ENCODE measurements around the gene CHKB. TPM values are rescaled to one million over a fixed set of nuclear protein-coding genes. Genes with fewer than 3 reads are reported as not detected.
A peak's percentile ranks its signal among the peaks of the same experiment; 100 is the strongest.

The CHKB gene
- total RNA-seq, 1 donor from 2014 or later = 31.4 TPM

GRCh38 chr22:50571264-50572175 lies 11.1 kb downstream of the CHKB start:
- no peak for ATAC-seq

GRCh38 chr22:50570861-50571260 lies 11.8 kb downstream of the CHKB start:
- no peak for ATAC-seq

- no peak for ATAC-seq
Observed at GRCh38 chr22:50569896-50570535, 12.6 kb downstream of the CHKB start.

GRCh38 chr22:50569041-50569459 lies 13.6 kb downstream of the CHKB start:
- no peak for ATAC-seq

GRCh38 chr22:50568626-50569025 lies 14.0 kb downstream of the CHKB start:
- ATAC-seq = peak; percentile 40

- no peak for ATAC-seq
Observed at GRCh38 chr22:50567721-50568252, 14.9 kb downstream of the CHKB start.

- no peak for ATAC-seq
Observed at GRCh38 chr22:50564289-50564688, 18.4 kb downstream of the CHKB start.

GRCh38 chr22:50563413-50564160 lies 19.1 kb downstream of the CHKB start:
- no peak for ATAC-seq

- ATAC-seq = peak; percentile 95
Observed at GRCh38 chr22:50562523-50563412, 19.9 kb downstream of the CHKB start, which contains the start of gene SYCE3. Gene SYCE3, minus strand, starts transcription at chr22:50562919. Its CDS starts 6,514 bp downstream, at chr22:50556405.

- ATAC-seq = no peak
Observed at GRCh38 chr22:50561401-50562358, 21.0 kb downstream of the CHKB start.

- no peak for ATAC-seq
Observed at GRCh38 chr22:50560034-50560433, 22.6 kb downstream of the CHKB start.

- ATAC-seq = no peak
Observed at GRCh38 chr22:50556703-50557102, 25.9 kb downstream of the CHKB start.

GRCh38 chr22:50553310-50553709 lies 29.3 kb downstream of the CHKB start:
- ATAC-seq = no peak

GRCh38 chr22:50551160-50551752 lies 31.4 kb downstream of the CHKB start:
- no peak for ATAC-seq

- no peak for ATAC-seq
Observed at GRCh38 chr22:50550395-50550794, 32.3 kb downstream of the CHKB start.

- no peak for ATAC-seq
Observed at GRCh38 chr22:50548921-50549790, 33.5 kb downstream of the CHKB start.

- ATAC-seq = no peak
Observed at GRCh38 chr22:50548040-50548920, 34.4 kb downstream of the CHKB start.

Measured in esophagus mucosa (tissue), 1 donor.